HG03108 (cell line): ENCODE measurements around the gene PTPRG.

Experiments used
- ATAC-seq: cut with Tn5 transposase; IDR thresholded peaks from one replicate; pipeline ENCODE4 v1.9.1; 2021; ENCODE audit warnings: moderate library complexity; ENCODE audit not compliant: unreplicated experiment

Gene PTPRG

GRCh38 chr3:61940236-61940635, 378.9 kb downstream of the PTPRG start:
- no peak for ATAC-seq

- ATAC-seq, result no peak
Measured at GRCh38 chr3:61943975-61944374, 382.6 kb downstream of the PTPRG start.

GRCh38 chr3:61944726-61945125, 383.4 kb downstream of the PTPRG start:
- no peak for ATAC-seq

GRCh38 chr3:61945657-61946056, 384.3 kb downstream of the PTPRG start:
- ATAC-seq, result no peak

GRCh38 chr3:61946570-61947324, 385.4 kb downstream of the PTPRG start:
- no peak for ATAC-seq

- no peak for ATAC-seq
Measured at GRCh38 chr3:61947456-61947855, 386.1 kb downstream of the PTPRG start.

GRCh38 chr3:61948699-61949305, 387.4 kb downstream of the PTPRG start:
- no peak for ATAC-seq

- no peak for ATAC-seq
Measured at GRCh38 chr3:61954097-61954540, 392.7 kb downstream of the PTPRG start.

GRCh38 chr3:61955483-61955882, 394.1 kb downstream of the PTPRG start:
- no peak for ATAC-seq

- no peak for ATAC-seq
Measured at GRCh38 chr3:61956236-61956635, 394.9 kb downstream of the PTPRG start.

GRCh38 chr3:61957259-61957658, 395.9 kb downstream of the PTPRG start:
- ATAC-seq, result no peak

- no peak for ATAC-seq
Measured at GRCh38 chr3:61960976-61961375, 399.6 kb downstream of the PTPRG start.

GRCh38 chr3:61961900-61962299, 400.5 kb downstream of the PTPRG start:
- no peak for ATAC-seq

GRCh38 chr3:61964566-61964965, 403.2 kb downstream of the PTPRG start:
- ATAC-seq, result no peak

- ATAC-seq, result no peak
Measured at GRCh38 chr3:61965770-61966131, 404.4 kb downstream of the PTPRG start.

- no peak for ATAC-seq
Measured at GRCh38 chr3:61966200-61966599, 404.8 kb downstream of the PTPRG start.

GRCh38 chr3:61967019-61967418, 405.6 kb downstream of the PTPRG start:
- no peak for ATAC-seq

GRCh38 chr3:61967937-61968336, 406.6 kb downstream of the PTPRG start:
- no peak for ATAC-seq

- no peak for ATAC-seq
Measured at GRCh38 chr3:61974662-61975061, 413.3 kb downstream of the PTPRG start.

GRCh38 chr3:61975199-61975598, 413.8 kb downstream of the PTPRG start:
- no peak for ATAC-seq

- ATAC-seq, result no peak
Measured at GRCh38 chr3:61975936-61976335, 414.6 kb downstream of the PTPRG start.
